ENCODE measurements around the gene MATN3.

The MATN3 gene

DNA sequence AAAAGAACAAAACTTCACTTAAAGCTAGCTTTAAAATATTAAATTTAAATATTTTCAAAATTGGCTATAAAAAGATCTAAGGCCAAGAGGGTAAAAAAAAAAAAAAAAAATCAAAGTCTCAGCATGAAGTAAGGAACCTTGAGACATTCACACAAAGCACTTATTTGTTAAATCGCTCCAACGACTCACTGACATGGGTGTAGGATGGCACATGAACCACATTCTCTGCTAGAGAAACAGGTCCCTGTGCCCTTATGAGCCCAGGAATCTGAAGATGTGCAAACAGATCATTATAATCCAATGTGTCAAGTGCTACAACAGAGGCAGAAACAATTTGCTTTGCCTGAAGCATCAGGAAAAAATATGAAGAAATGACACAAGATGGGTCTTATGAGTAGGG is 25.2 kb upstream of the MATN3 start:
- no peak for FAIRE-seq
- no peak for DNase-seq (ENCODE audit: low spot score)

- FAIRE-seq (peak; percentile 24), DNase-seq (ENCODE audit: low spot score) (peak; percentile 58)
Measured at GRCh38 chr2:20035955-20036666, 23.6 kb upstream of the MATN3 start.

- DNase-seq (ENCODE audit: low spot score) (no peak), FAIRE-seq (no peak)
Measured at GRCh38 chr2:20034821-20035220, 22.4 kb upstream of the MATN3 start.

DNA sequence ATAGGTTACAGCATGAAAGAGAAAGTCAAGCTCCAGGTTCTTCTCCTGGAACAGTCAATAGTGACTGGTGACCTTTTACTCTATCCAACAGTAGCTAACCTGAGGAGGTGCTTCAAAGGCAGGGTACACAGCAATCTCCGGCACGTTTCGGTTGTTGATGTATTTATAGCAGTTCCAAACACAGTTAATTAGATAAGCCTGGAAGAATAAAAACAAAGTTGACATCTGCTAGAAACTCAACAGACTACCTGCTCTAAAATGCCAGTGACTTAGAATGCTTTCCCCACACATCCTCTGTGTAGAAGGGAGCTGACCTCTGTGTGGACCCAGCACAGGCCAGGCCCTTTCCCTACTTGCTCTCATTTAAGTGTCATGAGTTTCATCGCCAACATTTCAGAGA is 21.8 kb upstream of the MATN3 start:
- DNase-seq (ENCODE audit: low spot score) (no peak), FAIRE-seq (no peak)

DNA sequence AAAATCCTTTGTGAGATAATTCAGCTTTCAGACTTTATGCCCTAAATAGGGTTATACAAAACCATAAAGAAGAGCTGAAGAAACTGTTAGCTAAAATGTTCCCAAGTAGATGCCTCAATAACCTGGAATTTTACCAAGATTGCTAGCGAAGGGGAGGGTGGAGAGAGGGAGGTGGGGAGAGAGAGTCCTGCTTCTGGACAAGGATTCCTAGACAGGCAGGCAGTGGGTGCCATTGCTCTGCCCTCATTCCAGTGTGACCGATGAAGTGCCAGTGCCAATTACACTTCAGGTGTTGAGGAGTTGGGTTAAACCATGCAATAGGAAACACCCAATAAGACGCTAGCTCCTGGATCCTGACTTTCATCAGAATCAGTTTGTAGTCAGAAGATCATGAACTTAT is 20.9 kb upstream of the MATN3 start:
- DNase-seq (ENCODE audit: low spot score) (no peak), FAIRE-seq (no peak)

DNA sequence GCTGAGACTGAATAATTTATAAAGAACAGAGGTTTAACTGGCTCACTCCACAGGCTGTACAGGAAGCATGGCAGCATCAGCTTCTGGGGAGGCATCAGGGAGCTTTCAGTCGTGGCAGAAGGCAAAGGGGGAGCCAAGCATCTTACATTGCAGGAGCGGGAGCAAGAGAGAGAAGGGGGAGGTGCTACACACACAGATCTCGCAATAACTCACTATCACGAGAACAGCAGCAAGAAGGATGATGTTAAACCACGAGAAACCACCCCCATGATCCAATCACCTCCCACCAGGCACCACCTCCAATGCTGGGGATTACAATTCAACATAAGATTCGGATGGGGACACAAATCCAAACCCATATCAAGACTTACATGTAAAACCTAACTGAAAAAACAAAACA is 17.8 kb upstream of the MATN3 start:
- FAIRE-seq (no peak), DNase-seq (ENCODE audit: low spot score) (no peak)

DNA sequence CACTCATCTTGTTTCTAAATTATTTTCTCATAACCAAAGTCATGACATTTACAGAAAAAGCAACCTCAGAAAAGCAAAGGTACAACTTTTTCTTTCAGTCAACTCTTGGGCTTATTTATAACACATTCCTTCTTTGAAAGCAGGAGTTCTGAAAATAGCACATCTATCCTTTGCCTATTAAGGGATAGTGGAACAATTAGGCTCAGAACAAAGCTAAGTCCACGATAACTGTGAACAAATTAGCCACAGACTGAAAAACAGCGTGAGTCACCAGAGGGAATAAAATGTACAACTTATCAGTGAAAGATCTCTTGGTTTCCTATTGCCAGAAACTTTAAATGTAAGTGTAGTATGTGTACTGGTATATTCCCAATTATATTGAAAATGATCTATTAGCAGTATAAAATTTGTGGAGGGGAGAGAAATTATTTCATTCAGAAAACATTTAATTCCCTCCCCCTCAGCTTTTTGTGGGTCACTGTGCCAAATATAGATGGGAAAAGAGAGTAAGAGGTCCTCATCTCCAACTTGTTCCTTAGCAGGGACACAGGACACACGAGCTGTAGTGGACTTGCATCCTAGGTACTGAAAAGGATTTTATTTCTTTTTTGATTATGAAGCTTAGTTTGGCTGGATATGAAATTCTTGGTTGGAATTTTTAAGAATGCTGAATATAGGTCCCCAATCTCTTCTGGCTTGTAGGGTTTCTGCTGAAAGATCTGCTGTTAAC is 15.4 kb upstream of the MATN3 start:
- FAIRE-seq (no peak), DNase-seq (ENCODE audit: low spot score) (no peak)

DNA sequence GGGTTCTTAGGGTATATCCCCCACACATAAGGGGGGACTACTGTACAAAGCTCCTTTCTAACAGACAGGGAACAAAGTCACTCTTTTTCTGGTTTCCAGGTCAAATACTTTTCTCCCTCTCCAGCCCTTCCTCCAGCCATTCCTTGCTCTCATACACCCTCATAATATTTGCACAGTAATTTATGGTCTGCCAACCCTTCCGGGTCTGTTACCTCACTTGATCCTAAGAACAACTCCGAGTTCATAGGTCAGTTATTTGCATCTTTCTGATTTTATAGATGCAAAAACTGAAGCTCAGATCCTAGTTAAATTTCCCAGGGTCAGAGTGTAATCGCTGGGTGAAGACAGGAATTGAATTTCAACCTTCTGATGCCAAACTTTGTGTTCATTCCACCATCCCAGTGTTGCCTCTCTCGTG is 14.8 kb upstream of the MATN3 start:
- no peak for DNase-seq (ENCODE audit: low spot score)

DNA sequence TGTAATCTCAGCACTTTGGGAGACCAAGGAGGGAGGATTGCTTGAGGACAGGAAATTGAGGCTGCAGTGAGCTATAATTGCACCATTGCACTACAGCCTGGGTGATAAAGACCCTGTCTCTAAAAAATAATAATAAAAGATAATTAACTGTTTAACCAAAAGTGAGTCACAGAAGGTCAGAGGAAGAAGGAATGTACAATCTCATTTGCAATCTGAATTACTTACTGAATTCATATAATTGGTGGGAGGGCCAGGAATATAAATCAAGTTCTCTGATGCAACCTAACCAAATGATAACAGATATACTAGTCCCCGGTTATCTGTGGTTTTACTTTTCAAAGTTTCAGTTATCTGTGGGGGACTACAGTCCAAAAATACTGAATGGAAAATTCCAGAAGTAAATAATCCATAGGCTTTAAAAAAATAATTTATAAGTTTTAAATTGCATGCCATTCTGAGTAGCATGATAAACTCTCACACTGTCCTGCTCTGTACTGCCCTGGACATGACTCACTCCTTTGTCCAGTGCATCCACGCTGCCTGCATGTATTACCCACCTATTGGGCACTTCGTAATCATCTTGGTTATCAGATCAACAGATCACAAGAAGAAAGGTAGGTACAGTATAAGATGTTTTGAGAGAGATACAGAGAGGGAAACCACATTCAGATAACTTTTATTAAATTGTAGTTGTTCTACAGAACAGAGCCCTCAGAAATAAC is 12.8 kb upstream of the MATN3 start:
- DNase-seq (ENCODE audit: low spot score) (no peak), FAIRE-seq (no peak)

More for the DNA sequence above, 14.8 kb upstream of the MATN3 start:
- no peak for FAIRE-seq

- FAIRE-seq (no peak), DNase-seq (ENCODE audit: low spot score) (no peak)
Measured at GRCh38 chr2:20023688-20024087, 11.2 kb upstream of the MATN3 start.

GRCh38 chr2:20021405-20022009 is 9.0 kb upstream of the MATN3 start:
- DNase-seq (ENCODE audit: low spot score) (no peak), FAIRE-seq (no peak)

DNA sequence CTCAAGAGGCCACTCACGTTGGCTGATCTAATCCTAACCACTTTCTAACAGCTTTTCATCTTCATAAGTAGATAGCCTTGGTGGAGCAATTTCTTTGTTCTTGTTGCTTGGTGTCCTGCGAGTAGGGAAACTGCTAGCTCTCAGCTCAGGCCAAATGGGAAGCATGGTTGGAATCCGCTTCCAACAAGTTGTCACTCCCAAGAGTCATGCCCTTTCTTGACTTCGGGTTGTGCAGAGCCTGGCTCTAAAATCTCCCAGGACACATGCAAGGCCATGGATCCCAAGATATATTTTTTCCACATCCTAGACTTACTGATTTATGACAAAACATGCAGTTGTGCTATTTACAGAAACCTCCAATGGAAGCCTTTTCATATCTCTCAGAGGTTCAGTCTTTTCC is 7.3 kb upstream of the MATN3 start:
- FAIRE-seq = no peak
- no peak for DNase-seq (ENCODE audit: low spot score)

- FAIRE-seq (no peak), DNase-seq (ENCODE audit: low spot score) (no peak)
Measured at GRCh38 chr2:20018601-20019152, 6.2 kb upstream of the MATN3 start.

DNA sequence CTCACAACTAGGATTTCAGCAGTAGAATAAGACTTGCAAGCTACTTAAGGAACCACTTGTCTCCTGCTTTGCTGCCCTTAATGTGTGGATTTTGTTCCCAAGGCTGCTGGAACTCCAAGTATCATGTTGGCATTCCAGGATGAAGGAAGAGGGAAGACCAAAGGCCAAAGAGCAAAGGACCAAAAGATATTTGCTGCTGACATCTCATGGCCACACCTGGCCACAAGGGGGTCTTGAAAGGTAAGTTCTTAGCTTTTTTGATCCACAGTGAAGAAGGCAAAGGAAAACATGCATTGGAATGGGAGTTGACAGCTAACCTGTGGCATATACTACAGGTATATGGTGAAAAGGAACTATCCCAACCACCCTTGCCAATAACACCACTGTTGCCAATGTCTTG is 3.9 kb upstream of the MATN3 start:
- FAIRE-seq (no peak), DNase-seq (ENCODE audit: low spot score) (no peak)

GRCh38 chr2:20015482-20016083 is 3.1 kb upstream of the MATN3 start:
- FAIRE-seq (no peak), DNase-seq (ENCODE audit: low spot score) (peak; percentile 42)

- no peak for FAIRE-seq
Measured at GRCh38 chr2:20013126-20013849, 820 bp upstream of the MATN3 start.

GRCh38 chr2:20012032-20012281 is 511 bp downstream of the MATN3 start:
- FAIRE-seq = no peak
- DNase-seq (ENCODE audit: low spot score) = no peak

More at GRCh38 chr2:20013126-20013849, 820 bp upstream of the MATN3 start:
- no peak for DNase-seq (ENCODE audit: low spot score)

GRCh38 chr2:20011276-20012031 is 1.0 kb downstream of the MATN3 start:
- DNase-seq (ENCODE audit: low spot score) = no peak
- FAIRE-seq = no peak

DNA sequence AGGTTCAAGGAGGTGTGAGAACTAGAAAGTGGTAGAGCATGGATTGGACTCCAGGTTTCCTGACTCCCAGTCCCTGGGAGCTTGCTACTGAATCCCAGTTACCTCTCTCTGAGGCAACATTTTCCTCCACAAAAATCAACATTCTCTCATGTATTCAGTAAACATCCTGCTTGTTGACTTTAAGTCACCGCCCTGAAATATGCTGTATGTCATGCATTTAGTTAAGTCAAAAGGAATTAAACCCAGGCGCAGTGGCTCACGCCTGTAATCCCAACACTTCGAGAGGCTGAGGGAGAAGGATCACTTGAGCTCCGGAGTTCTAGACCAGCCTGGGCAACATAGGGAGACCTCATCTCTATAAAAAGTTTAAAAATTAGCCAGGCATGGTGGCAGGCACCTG is 3.8 kb downstream of the MATN3 start:
- DNase-seq (ENCODE audit: low spot score) = no peak
- no peak for FAIRE-seq

- FAIRE-seq (no peak), DNase-seq (ENCODE audit: low spot score) (no peak)
Measured at GRCh38 chr2:20005891-20006470, 6.5 kb downstream of the MATN3 start.

All from RCC 7860 (cell line).